HepG2 (cell line): ENCODE measurements around the gene DMXL2. TPM values are rescaled to one million over a fixed set of nuclear protein-coding genes. Genes with fewer than 3 reads are reported as not detected.
A peak's percentile ranks its signal among the peaks of the same experiment; 100 is the strongest.

ENCODE experiments used
- ARNT2 ChIP-seq: sonication (generic); formaldehyde crosslinking; IDR thresholded peaks from 2 replicates; pipeline ENCODE4 v1.8.0; 2022; ENCODE audit warnings: mild to moderate bottlenecking, low read depth, missing genetic modification reagents, moderate library complexity
- DMAP1 ChIP-seq: IDR thresholded peaks from 2 replicates; pipeline ENCODE4 v1.6.1; 2016
- JUNB ChIP-seq: sonication (generic); formaldehyde crosslinking; IDR thresholded peaks from 2 replicates; pipeline ENCODE4 v1.8.0; 2022; ENCODE audit warnings: missing genetic modification reagents, mild to moderate bottlenecking, borderline replicate concordance
- NR1H2 ChIP-seq: sonication (generic); formaldehyde crosslinking; IDR thresholded peaks from 2 replicates; pipeline ENCODE4 v1.8.1; 2022; ENCODE audit warnings: low read depth, missing genetic modification reagents, borderline replicate concordance
- POLR2AphosphoS2 ChIP-seq: IDR thresholded peaks from 2 replicates; pipeline ENCODE4 v1.6.1; 2011; ENCODE audit warnings: low read depth, low read length, improper control_type of control experiment
- RXRA ChIP-seq: sonication (generic); formaldehyde crosslinking; IDR thresholded peaks from 2 replicates; pipeline ENCODE4 v1.5.1; 2020; ENCODE audit warnings: missing genetic modification reagents
- SAFB2 ChIP-seq: sonication (generic); formaldehyde crosslinking; IDR thresholded peaks from 2 replicates; pipeline ENCODE4 v1.5.1; 2020; ENCODE audit warnings: missing genetic modification reagents, low read depth, mild to moderate bottlenecking, borderline replicate concordance
- ZKSCAN5 ChIP-seq: sonication (generic); formaldehyde crosslinking; IDR thresholded peaks from 2 replicates; pipeline ENCODE4 v1.5.1; 2020; ENCODE audit warnings: mild to moderate bottlenecking, missing genetic modification reagents
- ZMYM4 ChIP-seq: sonication (generic); formaldehyde crosslinking; IDR thresholded peaks from 2 replicates; pipeline ENCODE4 v1.8.1; 2023; ENCODE audit warnings: mild to moderate bottlenecking, missing genetic modification reagents
- ZNF160 ChIP-seq: sonication (generic); formaldehyde crosslinking; IDR thresholded peaks from 2 replicates; pipeline ENCODE4 v1.8.0; 2022; ENCODE audit warnings: mild to moderate bottlenecking, inconsistent platforms, missing genetic modification reagents
- ZNF274 ChIP-seq: sonication (generic); formaldehyde crosslinking; IDR thresholded peaks from 2 replicates; pipeline ENCODE4 v1.5.1; 2020; ENCODE audit warnings: mild to moderate bottlenecking, missing genetic modification reagents
- ZNF317 ChIP-seq: sonication (generic); formaldehyde crosslinking; IDR thresholded peaks from 2 replicates; pipeline ENCODE4 v1.5.0; 2020; ENCODE audit warnings: mild to moderate bottlenecking, missing genetic modification reagents
- ZNF335 ChIP-seq: sonication (generic); formaldehyde crosslinking; IDR thresholded peaks from 2 replicates; pipeline ENCODE4 v1.4.0; 2020; ENCODE audit warnings: missing genetic modification reagents
- ZNF672 ChIP-seq: sonication (generic); formaldehyde crosslinking; IDR thresholded peaks from 2 replicates; pipeline ENCODE4 v1.8.1; 2022; ENCODE audit warnings: missing genetic modification reagents
- polyA plus RNA-seq, 8 experiments: library from polyadenylated mRNA; depleted of rRNA in 3 of 8; stranded (reverse) in 7 of 8; unstranded in 1 of 8; fragments of >200 nt; fragmentation: Illumina TruSeq in 4 of 8; extraction: Trizol in 4 of 8; gene quantifications; 2 replicates each; pipeline versions ENCODE4 v1.2.1 to v1.2.3, GENCODE V29; 2011 to 2016; ENCODE audit warnings: low read depth in 4 of 8, missing spikeins in 1 of 8, mixed read lengths in 1 of 8; ENCODE audit not compliant: insufficient read depth in 1 of 8
- total RNA-seq, 5 experiments: library from RNA; depleted of rRNA; stranded (reverse); fragments of >200 nt; fragmentation: Illumina TruSeq; extraction: Trizol; gene quantifications; 2 replicates each; pipeline ENCODE4 v1.2.3, GENCODE V29; 2016; ENCODE audit warnings: low read depth in 1 of 5
- TF ChIP-seq, protein P1 (sequence below): sonication (generic); formaldehyde crosslinking; IDR thresholded peaks from 2 replicates; pipeline ENCODE4 v1.8.1; 2023; ENCODE audit warnings: missing genetic modification reagents, inconsistent platforms, borderline replicate concordance
- TF ChIP-seq, protein P2 (sequence below): sonication (generic); formaldehyde crosslinking; IDR thresholded peaks from 2 replicates; pipeline ENCODE4 v1.4.0; 2020; ENCODE audit warnings: missing genetic modification reagents
- TF ChIP-seq, protein P3 (sequence below): sonication (generic); formaldehyde crosslinking; IDR thresholded peaks from 2 replicates; pipeline ENCODE4 v1.5.0; 2020; ENCODE audit warnings: mild to moderate bottlenecking, missing genetic modification reagents
- TF ChIP-seq, protein P4 (sequence below), 2 experiments: sonication (generic) in 1 of 2; formaldehyde crosslinking in 1 of 2; IDR thresholded peaks; 2 replicates each; pipeline versions ENCODE4 v1.4.0 to v1.6.1; 2018 to 2020; ENCODE audit warnings: missing genetic modification reagents in 2 of 2, borderline replicate concordance in 1 of 2, low read depth in 1 of 2, mild to moderate bottlenecking in 1 of 2, missing biosample characterization in 1 of 2

DMXL2 gene
- total and polyA plus RNA-seq, 2 of the 13 experiments (the other 11 are each of a cell fraction or from before 2014, with no cell fraction given) = 11.6 to 15.3 TPM

DNA sequence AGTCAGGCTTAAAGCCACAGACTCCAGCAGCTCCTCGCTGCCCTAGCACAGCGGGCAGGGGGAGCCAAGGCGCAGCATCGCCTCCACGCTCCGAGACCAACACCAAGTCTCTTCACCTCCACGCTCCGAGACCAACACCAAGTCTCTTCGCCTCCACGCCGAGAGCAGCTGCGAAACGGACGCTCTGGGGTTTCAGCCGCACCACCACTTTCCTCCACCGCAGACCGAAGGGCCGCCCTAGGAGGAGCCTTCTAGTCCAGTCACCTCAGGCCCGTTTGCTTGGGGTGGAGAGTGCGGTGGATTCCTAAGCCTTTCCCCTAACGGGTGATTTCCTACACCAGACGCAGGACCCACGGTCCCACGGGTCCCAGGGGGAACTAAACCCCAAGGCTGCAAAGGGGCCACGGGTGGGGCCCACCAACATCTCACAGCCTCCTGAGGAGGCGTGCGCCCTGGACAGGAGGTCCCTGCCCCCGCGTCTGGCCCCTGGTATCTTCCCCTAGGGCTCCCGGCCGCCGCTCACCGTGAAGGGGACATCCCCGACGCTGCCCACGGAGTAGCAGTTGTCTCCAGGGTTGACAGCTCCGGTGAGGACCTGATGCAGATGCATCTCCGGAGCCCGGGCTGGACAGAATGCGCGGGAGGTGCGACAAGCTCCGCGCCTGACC is 501 bp downstream of the DMXL2 start (continued):
- TF ChIP-seq, protein P1, sequence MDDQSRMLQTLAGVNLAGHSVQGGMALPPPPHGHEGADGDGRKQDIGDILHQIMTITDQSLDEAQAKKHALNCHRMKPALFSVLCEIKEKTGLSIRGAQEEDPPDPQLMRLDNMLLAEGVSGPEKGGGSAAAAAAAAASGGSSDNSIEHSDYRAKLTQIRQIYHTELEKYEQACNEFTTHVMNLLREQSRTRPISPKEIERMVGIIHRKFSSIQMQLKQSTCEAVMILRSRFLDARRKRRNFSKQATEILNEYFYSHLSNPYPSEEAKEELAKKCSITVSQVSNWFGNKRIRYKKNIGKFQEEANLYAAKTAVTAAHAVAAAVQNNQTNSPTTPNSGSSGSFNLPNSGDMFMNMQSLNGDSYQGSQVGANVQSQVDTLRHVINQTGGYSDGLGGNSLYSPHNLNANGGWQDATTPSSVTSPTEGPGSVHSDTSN (CRISPR knock-in tag) = no peak
- no peak for TF ChIP-seq ZNF160 (CRISPR knock-in tag)
- no peak for TF ChIP-seq ZNF672 (CRISPR knock-in tag)
- TF ChIP-seq NR1H2 (CRISPR knock-in tag) = no peak
- TF ChIP-seq DMAP1 = no peak
- no peak for TF ChIP-seq ZNF335 (CRISPR knock-in tag)
- TF ChIP-seq RXRA (CRISPR knock-in tag) = no peak
- TF ChIP-seq ZNF274 (CRISPR knock-in tag) = 0 out of 2 replicates have a peak, but pooled peaks have one; percentile 40
- no peak for TF ChIP-seq ZNF317
- TF ChIP-seq, protein P2, sequence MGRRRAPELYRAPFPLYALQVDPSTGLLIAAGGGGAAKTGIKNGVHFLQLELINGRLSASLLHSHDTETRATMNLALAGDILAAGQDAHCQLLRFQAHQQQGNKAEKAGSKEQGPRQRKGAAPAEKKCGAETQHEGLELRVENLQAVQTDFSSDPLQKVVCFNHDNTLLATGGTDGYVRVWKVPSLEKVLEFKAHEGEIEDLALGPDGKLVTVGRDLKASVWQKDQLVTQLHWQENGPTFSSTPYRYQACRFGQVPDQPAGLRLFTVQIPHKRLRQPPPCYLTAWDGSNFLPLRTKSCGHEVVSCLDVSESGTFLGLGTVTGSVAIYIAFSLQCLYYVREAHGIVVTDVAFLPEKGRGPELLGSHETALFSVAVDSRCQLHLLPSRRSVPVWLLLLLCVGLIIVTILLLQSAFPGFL (CRISPR knock-in tag) = no peak
- TF ChIP-seq POLR2AphosphoS2 = no peak
- no peak for TF ChIP-seq SAFB2 (CRISPR knock-in tag)
- TF ChIP-seq, protein P3, sequence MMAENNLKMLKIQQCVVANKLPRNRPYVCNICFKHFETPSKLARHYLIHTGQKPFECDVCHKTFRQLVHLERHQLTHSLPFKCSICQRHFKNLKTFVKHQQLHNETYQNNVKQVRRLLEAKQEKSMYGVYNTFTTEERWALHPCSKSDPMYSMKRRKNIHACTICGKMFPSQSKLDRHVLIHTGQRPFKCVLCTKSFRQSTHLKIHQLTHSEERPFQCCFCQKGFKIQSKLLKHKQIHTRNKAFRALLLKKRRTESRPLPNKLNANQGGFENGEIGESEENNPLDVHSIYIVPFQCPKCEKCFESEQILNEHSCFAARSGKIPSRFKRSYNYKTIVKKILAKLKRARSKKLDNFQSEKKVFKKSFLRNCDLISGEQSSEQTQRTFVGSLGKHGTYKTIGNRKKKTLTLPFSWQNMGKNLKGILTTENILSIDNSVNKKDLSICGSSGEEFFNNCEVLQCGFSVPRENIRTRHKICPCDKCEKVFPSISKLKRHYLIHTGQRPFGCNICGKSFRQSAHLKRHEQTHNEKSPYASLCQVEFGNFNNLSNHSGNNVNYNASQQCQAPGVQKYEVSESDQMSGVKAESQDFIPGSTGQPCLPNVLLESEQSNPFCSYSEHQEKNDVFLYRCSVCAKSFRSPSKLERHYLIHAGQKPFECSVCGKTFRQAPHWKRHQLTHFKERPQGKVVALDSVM (CRISPR knock-in tag) = peak; percentile 47; the same call in 1 of the 2 replicates
- TF ChIP-seq ARNT2 (CRISPR knock-in tag) = no peak
- TF ChIP-seq, protein P4, sequence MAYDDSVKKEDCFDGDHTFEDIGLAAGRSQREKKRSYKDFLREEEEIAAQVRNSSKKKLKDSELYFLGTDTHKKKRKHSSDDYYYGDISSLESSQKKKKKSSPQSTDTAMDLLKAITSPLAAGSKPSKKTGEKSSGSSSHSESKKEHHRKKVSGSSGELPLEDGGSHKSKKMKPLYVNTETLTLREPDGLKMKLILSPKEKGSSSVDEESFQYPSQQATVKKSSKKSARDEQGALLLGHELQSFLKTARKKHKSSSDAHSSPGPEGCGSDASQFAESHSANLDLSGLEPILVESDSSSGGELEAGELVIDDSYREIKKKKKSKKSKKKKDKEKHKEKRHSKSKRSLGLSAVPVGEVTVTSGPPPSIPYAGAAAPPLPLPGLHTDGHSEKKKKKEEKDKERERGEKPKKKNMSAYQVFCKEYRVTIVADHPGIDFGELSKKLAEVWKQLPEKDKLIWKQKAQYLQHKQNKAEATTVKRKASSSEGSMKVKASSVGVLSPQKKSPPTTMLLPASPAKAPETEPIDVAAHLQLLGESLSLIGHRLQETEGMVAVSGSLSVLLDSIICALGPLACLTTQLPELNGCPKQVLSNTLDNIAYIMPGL (CRISPR knock-in tag; IDR thresholded peaks at IDR 0.05; ENCODE audit: borderline replicate concordance in 1 of 2, low read depth in 1 of 2) = peak; percentile 15 to 83; a peak in 1 of 4 replicates
- no peak for TF ChIP-seq ZMYM4 (CRISPR knock-in tag)
- TF ChIP-seq JUNB = no peak
- peak; percentile 80 for TF ChIP-seq ZKSCAN5 (CRISPR knock-in tag)
